K562 (cell line): Measurements from ENCODE around the gene SELPLG. TPM values are rescaled to one million over a fixed set of nuclear protein-coding genes. Genes with fewer than 3 reads are reported as not detected.
A peak's percentile ranks its signal among the peaks of the same experiment; 100 is the strongest.

Experiments used
- HMG20B ChIP-seq: fragments of 250-450 bp; sonication (Bioruptor Pico); IDR thresholded peaks from 2 replicates; pipeline ENCODE4 v1.5.0; 2021; ENCODE audit warnings: mild to moderate bottlenecking
- JUND ChIP-seq, 2 experiments: IDR thresholded peaks; 2 replicates in 1 of 2; 3 replicates in 1 of 2; pipeline ENCODE4 v1.6.1; 2011; ENCODE audit warnings: borderline replicate concordance in 2 of 2, low read depth in 2 of 2, low read length in 2 of 2, improper control_type of control experiment in 1 of 2, missing biosample characterization in 1 of 2, missing genetic modification characterization in 1 of 2, missing genetic modification reagents in 1 of 2
- KAT7 ChIP-seq: sonication (generic); formaldehyde crosslinking; IDR thresholded peaks from 2 replicates; pipeline ENCODE4 v1.8.0; 2022; ENCODE audit warnings: missing genetic modification reagents, mild to moderate bottlenecking, borderline replicate concordance
- SMC3 ChIP-seq: conservative IDR thresholded peaks from 2 replicates; pipeline ENCODE4 v1.6.1; 2011; ENCODE audit warnings: low read depth, low read length, improper control_type of control experiment; ENCODE audit not compliant: insufficient read depth
- XRCC5 ChIP-seq: fragments of 200-400 bp; formaldehyde crosslinking; IDR thresholded peaks from 2 replicates; pipeline ENCODE4 v1.6.1; 2017; ENCODE audit warnings: low read depth, mild to moderate bottlenecking, low read length
- ZNF174 ChIP-seq: fragments of 250-450 bp; sonication (Bioruptor Pico); IDR thresholded peaks from 2 replicates; pipeline ENCODE4 v1.4.0; 2020; ENCODE audit warnings: mild to moderate bottlenecking
- ZNF589 ChIP-seq: fragments of 200-800 bp; sonication (Bioruptor generic); IDR thresholded peaks from 2 replicates; pipeline ENCODE4 v1.6.1; 2016; ENCODE audit warnings: low read depth, missing genetic modification characterization, missing compliant biosample characterization
- polyA plus RNA-seq, 8 experiments: library from polyadenylated mRNA; depleted of rRNA in 4 of 8; stranded (reverse) in 5 of 8; unstranded in 3 of 8; fragments of >200 nt; fragmentation: Nextera tagmentation in 2 of 8; fragmentation: Illumina TruSeq in 1 of 8; extraction: Ambion mirVana in 2 of 8; extraction: Trizol in 1 of 8; gene quantifications; 2 replicates each; pipeline versions ENCODE4 v1.2.1 to v1.2.3, GENCODE V29; 2011 to 2014; ENCODE audit warnings: inconsistent platforms in 1 of 8, missing spikeins in 1 of 8
- total RNA-seq, 7 experiments: library from RNA; depleted of rRNA in 6 of 7; stranded (reverse); fragments of >200 nt in 6 of 7; fragmentation: Illumina TruSeq in 2 of 7; extraction: Trizol in 2 of 7; gene quantifications; 2 replicates each; pipeline versions ENCODE4 v1.2.1 to v1.2.3, GENCODE V29; 2011 to 2021; ENCODE audit warnings: low replicate concordance in 1 of 7
- TF ChIP-seq, protein P1 (sequence below): fragments of 450-650 bp; formaldehyde crosslinking; IDR thresholded peaks from 2 replicates; pipeline ENCODE4 v1.4.0; 2020; ENCODE audit warnings: mild to moderate bottlenecking, moderate library complexity
- TF ChIP-seq, protein P2 (sequence below): fragments of 450-650 bp; formaldehyde crosslinking; conservative IDR thresholded peaks from 2 replicates; pipeline ENCODE4 v1.4.0; 2022; ENCODE audit warnings: mild to moderate bottlenecking, missing genetic modification characterization
- TF ChIP-seq, protein P3 (sequence below), 2 experiments: fragments of 450-650 bp; formaldehyde crosslinking in 1 of 2; IDR thresholded peaks; 2 replicates each; pipeline versions ENCODE4 v1.4.0 to v1.6.1; 2014 to 2020; ENCODE audit warnings: mild to moderate bottlenecking in 2 of 2, borderline replicate concordance in 1 of 2, low read depth in 1 of 2
- TF ChIP-seq, protein P4 (sequence below), 3 experiments: IDR thresholded peaks in 2 of 3; conservative IDR thresholded peaks in 1 of 3; 2 replicates each; pipeline ENCODE4 v1.5.1; 2011 to 2012; ENCODE audit warnings: low read length in 3 of 3, mild to moderate bottlenecking in 3 of 3, control low read depth in 2 of 3, improper control_type of control experiment in 1 of 3, inconsistent platforms in 1 of 3, low read depth in 1 of 3, mixed read lengths in 1 of 3, moderate library complexity in 1 of 3; ENCODE audit not compliant: insufficient read depth in 2 of 3

SELPLG gene
- total and polyA plus RNA-seq, 9 of the 15 experiments (the other 6 are each of a cell fraction or from before 2014, with no cell fraction given) = 0.22 to 10.2 (median 1.7) TPM

DNA sequence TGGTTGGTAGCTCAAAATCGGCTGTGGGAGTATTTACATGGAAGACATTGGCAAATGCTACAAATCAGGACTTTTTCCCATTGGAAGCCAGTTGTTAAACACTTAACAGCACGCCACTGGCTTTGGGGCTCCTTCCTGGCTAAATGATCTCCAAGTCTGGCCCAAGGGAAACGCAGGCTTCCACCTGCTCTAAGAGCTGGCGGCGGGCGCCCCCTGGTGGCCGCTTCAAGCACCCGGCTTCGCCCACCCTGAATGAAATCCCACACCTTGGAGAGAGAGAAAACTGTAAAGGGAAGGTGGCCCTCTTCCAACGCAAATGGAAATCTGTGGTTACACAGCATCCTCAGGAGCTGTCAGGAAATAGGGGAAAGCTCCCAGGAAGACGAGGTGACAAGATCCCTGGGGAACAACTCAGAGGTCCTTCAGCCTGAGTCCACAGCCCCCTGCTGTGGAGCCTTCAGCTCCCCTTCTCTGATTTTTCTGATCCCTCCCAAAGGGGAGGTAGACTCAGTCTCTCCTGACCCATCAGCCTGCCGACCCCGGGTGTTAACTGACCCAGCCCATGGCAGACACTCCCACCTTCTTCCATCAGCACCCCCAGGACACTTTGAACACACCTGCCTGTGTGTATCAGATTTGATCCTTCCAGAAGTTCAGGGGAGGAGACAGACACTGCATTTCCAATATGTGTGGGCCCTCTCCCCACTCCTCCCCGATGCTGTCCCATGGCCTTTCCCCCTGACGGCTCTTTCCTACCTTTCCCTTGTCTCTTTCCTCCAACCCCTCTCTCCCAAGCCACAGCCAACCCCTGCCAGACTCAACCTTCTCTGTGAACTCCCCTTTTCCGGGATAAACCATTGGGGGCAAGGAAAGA lies 15.4 kb downstream of the SELPLG start (continued):
- TF ChIP-seq, protein P1, sequence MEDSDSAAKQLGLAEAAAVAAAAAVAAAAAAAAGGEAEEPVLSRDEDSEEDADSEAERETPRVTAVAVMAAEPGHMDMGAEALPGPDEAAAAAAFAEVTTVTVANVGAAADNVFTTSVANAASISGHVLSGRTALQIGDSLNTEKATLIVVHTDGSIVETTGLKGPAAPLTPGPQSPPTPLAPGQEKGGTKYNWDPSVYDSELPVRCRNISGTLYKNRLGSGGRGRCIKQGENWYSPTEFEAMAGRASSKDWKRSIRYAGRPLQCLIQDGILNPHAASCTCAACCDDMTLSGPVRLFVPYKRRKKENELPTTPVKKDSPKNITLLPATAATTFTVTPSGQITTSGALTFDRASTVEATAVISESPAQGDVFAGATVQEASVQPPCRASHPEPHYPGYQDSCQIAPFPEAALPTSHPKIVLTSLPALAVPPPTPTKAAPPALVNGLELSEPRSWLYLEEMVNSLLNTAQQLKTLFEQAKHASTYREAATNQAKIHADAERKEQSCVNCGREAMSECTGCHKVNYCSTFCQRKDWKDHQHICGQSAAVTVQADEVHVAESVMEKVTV (CRISPR knock-in tag) = peak; percentile 89
- TF ChIP-seq ZNF174 (CRISPR knock-in tag) (no peak), HMG20B (CRISPR knock-in tag) (no peak), KAT7 (CRISPR knock-in tag) (no peak), ZNF589 (CRISPR knock-in tag) (0 out of 2 replicates have a peak, but pooled peaks have one; percentile 49), JUND (IDR thresholded peaks at IDR 0.05; ENCODE audit: borderline replicate concordance, low read depth, low read length) (peak; percentile 26; the same call in 1 of the 2 replicates), JUND (tag; IDR thresholded peaks at IDR 0.05; ENCODE audit: borderline replicate concordance, low read depth, low read length) (no peak), XRCC5 (peak; percentile 75; the same call in 1 of the 2 replicates), SMC3 (peak; percentile 90)
- TF ChIP-seq, protein P2, sequence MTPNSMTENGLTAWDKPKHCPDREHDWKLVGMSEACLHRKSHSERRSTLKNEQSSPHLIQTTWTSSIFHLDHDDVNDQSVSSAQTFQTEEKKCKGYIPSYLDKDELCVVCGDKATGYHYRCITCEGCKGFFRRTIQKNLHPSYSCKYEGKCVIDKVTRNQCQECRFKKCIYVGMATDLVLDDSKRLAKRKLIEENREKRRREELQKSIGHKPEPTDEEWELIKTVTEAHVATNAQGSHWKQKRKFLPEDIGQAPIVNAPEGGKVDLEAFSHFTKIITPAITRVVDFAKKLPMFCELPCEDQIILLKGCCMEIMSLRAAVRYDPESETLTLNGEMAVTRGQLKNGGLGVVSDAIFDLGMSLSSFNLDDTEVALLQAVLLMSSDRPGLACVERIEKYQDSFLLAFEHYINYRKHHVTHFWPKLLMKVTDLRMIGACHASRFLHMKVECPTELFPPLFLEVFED (CRISPR knock-in tag) = no peak
- TF ChIP-seq, protein P3, sequence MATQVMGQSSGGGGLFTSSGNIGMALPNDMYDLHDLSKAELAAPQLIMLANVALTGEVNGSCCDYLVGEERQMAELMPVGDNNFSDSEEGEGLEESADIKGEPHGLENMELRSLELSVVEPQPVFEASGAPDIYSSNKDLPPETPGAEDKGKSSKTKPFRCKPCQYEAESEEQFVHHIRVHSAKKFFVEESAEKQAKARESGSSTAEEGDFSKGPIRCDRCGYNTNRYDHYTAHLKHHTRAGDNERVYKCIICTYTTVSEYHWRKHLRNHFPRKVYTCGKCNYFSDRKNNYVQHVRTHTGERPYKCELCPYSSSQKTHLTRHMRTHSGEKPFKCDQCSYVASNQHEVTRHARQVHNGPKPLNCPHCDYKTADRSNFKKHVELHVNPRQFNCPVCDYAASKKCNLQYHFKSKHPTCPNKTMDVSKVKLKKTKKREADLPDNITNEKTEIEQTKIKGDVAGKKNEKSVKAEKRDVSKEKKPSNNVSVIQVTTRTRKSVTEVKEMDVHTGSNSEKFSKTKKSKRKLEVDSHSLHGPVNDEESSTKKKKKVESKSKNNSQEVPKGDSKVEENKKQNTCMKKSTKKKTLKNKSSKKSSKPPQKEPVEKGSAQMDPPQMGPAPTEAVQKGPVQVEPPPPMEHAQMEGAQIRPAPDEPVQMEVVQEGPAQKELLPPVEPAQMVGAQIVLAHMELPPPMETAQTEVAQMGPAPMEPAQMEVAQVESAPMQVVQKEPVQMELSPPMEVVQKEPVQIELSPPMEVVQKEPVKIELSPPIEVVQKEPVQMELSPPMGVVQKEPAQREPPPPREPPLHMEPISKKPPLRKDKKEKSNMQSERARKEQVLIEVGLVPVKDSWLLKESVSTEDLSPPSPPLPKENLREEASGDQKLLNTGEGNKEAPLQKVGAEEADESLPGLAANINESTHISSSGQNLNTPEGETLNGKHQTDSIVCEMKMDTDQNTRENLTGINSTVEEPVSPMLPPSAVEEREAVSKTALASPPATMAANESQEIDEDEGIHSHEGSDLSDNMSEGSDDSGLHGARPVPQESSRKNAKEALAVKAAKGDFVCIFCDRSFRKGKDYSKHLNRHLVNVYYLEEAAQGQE (IDR thresholded peaks at IDR 0.05; ENCODE audit: borderline replicate concordance) = peak; percentile 91
- TF ChIP-seq, protein P3 (CRISPR knock-in tag; IDR thresholded peaks at IDR 0.05; ENCODE audit: low read depth) = 0 out of 2 replicates have a peak, but pooled peaks have one; percentile 22
- TF ChIP-seq, protein P4, sequence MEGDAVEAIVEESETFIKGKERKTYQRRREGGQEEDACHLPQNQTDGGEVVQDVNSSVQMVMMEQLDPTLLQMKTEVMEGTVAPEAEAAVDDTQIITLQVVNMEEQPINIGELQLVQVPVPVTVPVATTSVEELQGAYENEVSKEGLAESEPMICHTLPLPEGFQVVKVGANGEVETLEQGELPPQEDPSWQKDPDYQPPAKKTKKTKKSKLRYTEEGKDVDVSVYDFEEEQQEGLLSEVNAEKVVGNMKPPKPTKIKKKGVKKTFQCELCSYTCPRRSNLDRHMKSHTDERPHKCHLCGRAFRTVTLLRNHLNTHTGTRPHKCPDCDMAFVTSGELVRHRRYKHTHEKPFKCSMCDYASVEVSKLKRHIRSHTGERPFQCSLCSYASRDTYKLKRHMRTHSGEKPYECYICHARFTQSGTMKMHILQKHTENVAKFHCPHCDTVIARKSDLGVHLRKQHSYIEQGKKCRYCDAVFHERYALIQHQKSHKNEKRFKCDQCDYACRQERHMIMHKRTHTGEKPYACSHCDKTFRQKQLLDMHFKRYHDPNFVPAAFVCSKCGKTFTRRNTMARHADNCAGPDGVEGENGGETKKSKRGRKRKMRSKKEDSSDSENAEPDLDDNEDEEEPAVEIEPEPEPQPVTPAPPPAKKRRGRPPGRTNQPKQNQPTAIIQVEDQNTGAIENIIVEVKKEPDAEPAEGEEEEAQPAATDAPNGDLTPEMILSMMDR (IDR thresholded peaks at IDR 0.05 in 2 of 3, conservative IDR thresholded peaks at IDR 0.05 in 1 of 3; ENCODE audit: insufficient read depth in 2 of 3, low read depth in 1 of 3, low read length in 3 of 3) = peak; percentile 91 to 97 (median 96)
